OCI-LY7 (cell line): ENCODE results near the gene FRRS1. TPM values are rescaled to one million over a fixed set of nuclear protein-coding genes. Genes with fewer than 3 reads are reported as not detected.

Source experiments
- BruUV-seq: library from RNA; stranded (reverse); fragments of 400-500 nt; replicated peaks from 2 replicates; lab custom pipeline; 2021; lab: Mats Ljungman, UMichigan
- CTCF ChIA-PET: fragments of 300-600 bp; sonication (Branson Sonifier 250); formaldehyde crosslinking; loops from one replicate; lab custom pipeline; 2022; ENCODE audit warnings: antibody characterized with exemption; ENCODE audit not compliant: unreplicated experiment; lab: Charles Lee
- POLR2A ChIA-PET: fragments of 300-600 bp; sonication (Branson Sonifier 250); formaldehyde crosslinking; loops from one replicate; lab custom pipeline; 2022; ENCODE audit warnings: antibody characterized with exemption; lab: Charles Lee
- DNase-seq: peaks from one replicate; pipeline ENCODE4 v3.0.0-alpha.2; 2015; ENCODE audit warnings: low spot score
- H2AFZ ChIP-seq: fragments of 200-600 bp; sonication (generic), shearing (Covaris generic); 2 replicates; pipeline ENCODE4 v1.6.1; 2014; ENCODE audit warnings: mild to moderate bottlenecking, antibody characterized with exemption, low read length, moderate library complexity
- H3K27ac ChIP-seq: fragments of 200-600 bp; sonication (generic); 2 replicates; pipeline ENCODE4 v1.5.1; 2014; ENCODE audit warnings: mixed run types, low read depth, mild to moderate bottlenecking, moderate library complexity, low read length, inconsistent platforms; ENCODE audit not compliant: poor library complexity, severe bottlenecking
- H3K36me3 ChIP-seq: fragments of 200-600 bp; sonication (generic); 2 replicates; pipeline ENCODE4 v1.6.1; 2014; ENCODE audit warnings: mild to moderate bottlenecking, antibody characterized with exemption, low read length, moderate library complexity, mixed read lengths; ENCODE audit not compliant: insufficient read depth
- H3K4me1 ChIP-seq: fragments of 200-600 bp; sonication (generic); 2 replicates; pipeline ENCODE4 v1.5.1; 2014; ENCODE audit warnings: mild to moderate bottlenecking, low read length; ENCODE audit not compliant: insufficient read depth, poor library complexity, severe bottlenecking
- H3K4me2 ChIP-seq: fragments of 200-600 bp; sonication (generic); 2 replicates; pipeline ENCODE4 v1.6.1; 2014; ENCODE audit warnings: mild to moderate bottlenecking, low read length
- H3K4me3 ChIP-seq: fragments of 200-600 bp; sonication (generic); 2 replicates; pipeline ENCODE4 v1.5.1; 2014; ENCODE audit warnings: mild to moderate bottlenecking, low read depth, low read length; ENCODE audit not compliant: poor library complexity, severe bottlenecking
- H3K79me2 ChIP-seq: fragments of 200-600 bp; sonication (generic); 2 replicates; pipeline ENCODE4 v1.6.1; 2016; ENCODE audit warnings: low read depth, mild to moderate bottlenecking, low read length, moderate library complexity, mixed read lengths; ENCODE audit not compliant: insufficient read depth
- H3K9me2 ChIP-seq: fragments of 200-600 bp; sonication (generic); 2 replicates; pipeline ENCODE4 v1.6.1; 2016; ENCODE audit warnings: mild to moderate bottlenecking, low read length, mixed read lengths; ENCODE audit not compliant: insufficient read depth
- H3K9me3 ChIP-seq: fragments of 200-600 bp; sonication (generic); 2 replicates; pipeline ENCODE4 v1.6.1; 2014; ENCODE audit warnings: mild to moderate bottlenecking, mixed run types, low read length, mixed read lengths
- H4K20me1 ChIP-seq: fragments of 200-600 bp; sonication (generic); 2 replicates; pipeline ENCODE4 v1.6.1; 2014; ENCODE audit warnings: mild to moderate bottlenecking, antibody characterized with exemption, low read length, moderate library complexity, mixed read lengths; ENCODE audit not compliant: insufficient read depth
- CTCF ChIP-seq: fragments of 200-600 bp; sonication (generic); conservative IDR thresholded peaks from 2 replicates; pipeline ENCODE4 v1.5.1; 2014; ENCODE audit warnings: mild to moderate bottlenecking, antibody characterized with exemption, low read length, moderate library complexity, mixed read lengths
- EZH2phosphoT487 ChIP-seq: fragments of 200-600 bp; sonication (generic); IDR thresholded peaks from 2 replicates; pipeline ENCODE4 v1.6.1; 2018; ENCODE audit warnings: low read depth, borderline replicate concordance, mild to moderate bottlenecking, mixed run types, antibody characterized with exemption, low read length, moderate library complexity, mixed read lengths
- intact Hi-C: fragments of 100-400 bp; cut with micrococcal nuclease; formaldehyde crosslinking; loops from one replicate; pipeline ENCODE4 v1.10.0; 2022; ENCODE audit not compliant: unreplicated experiment
- total RNA-seq, 2 experiments: library from RNA; depleted of rRNA in 1 of 2; stranded (reverse); fragments of >200 nt in 1 of 2; shearing (Covaris generic) in 1 of 2; gene quantifications; 2 replicates each; pipeline ENCODE4 v1.2.3, GENCODE V29; 2014 to 2022

The FRRS1 gene
- total RNA-seq, 2 experiments from 2014 or later, result 4.5 to 6.5 TPM

- CTCF ChIA-PET, result no interaction called here
- no peaks in the 10 kb centered on the region for H3K9me3 ChIP-seq
- no TSS peak for BruUV-seq
- POLR2A ChIA-PET, result no interaction called here
- no peaks in the 10 kb centered on the region for H3K36me3 ChIP-seq
- peaks cover 16% of the 10 kb centered on the region for H3K4me1 ChIP-seq
- no peaks in the 10 kb centered on the region for H3K9me2 ChIP-seq
- H3K27ac ChIP-seq, result no peak overlapping the region
- intact Hi-C loops, result no loop called here
- no peak overlapping the region for H3K4me3 ChIP-seq
- H3K79me2 ChIP-seq, result no peaks in the 10 kb centered on the region
- H2AFZ ChIP-seq, result no peak overlapping the region
- no peaks in the 10 kb centered on the region for H4K20me1 ChIP-seq
- no peak for TF ChIP-seq EZH2phosphoT487
- TF ChIP-seq CTCF, result no peak
- no peak for DNase-seq
- H3K4me2 ChIP-seq, result no peak overlapping the region
Measured at GRCh38 chr1:99788896-99789295, 22.5 kb upstream of the FRRS1 start.

- POLR2A ChIA-PET, result interaction anchor here (0.6 to 0.7 kb wide), 3 partner anchors 8 to 365 kb away, joined by 3 to 5 read pairs (median 3); no protein-coding TSS in a partner anchor
- no TSS peak for BruUV-seq
Measured at GRCh38 chr1:99786751-99787501, 20.5 kb upstream of the FRRS1 start.

More at GRCh38 chr1:99786751-99787501, 20.5 kb upstream of the FRRS1 start:
- Histone ChIP-seq H3K4me1 (peaks cover 16% of the 10 kb centered on the region), H3K9me2 (no peaks in the 10 kb centered on the region), H3K79me2 (no peaks in the 10 kb centered on the region), H2AFZ (peak overlapping the region; percentile 66; the same call in 1 of the 2 replicates), H3K36me3 (no peaks in the 10 kb centered on the region), H3K9me3 (no peaks in the 10 kb centered on the region), H3K27ac (no peak overlapping the region), H4K20me1 (no peaks in the 10 kb centered on the region), H3K4me2 (peak overlapping the region; percentile 27), H3K4me3 (peak overlapping the region; percentile 9)
- TF ChIP-seq CTCF (no peak), EZH2phosphoT487 (no peak)
- peak; percentile 23 for DNase-seq
- CTCF ChIA-PET, result no interaction called here
- intact Hi-C loops, result no loop called here
